Skin of body (tissue), 2 donors: ENCODE results near the gene ZNF746. TPM values are rescaled to one million over a fixed set of nuclear protein-coding genes. Genes with fewer than 3 reads are reported as not detected.

ENCODE experiments used
- DNase-seq: peaks from one replicate; lab custom pipeline; 2025; lab: John Stamatoyannopoulos, UW
- total RNA-seq: library from RNA; depleted of rRNA; stranded (reverse); fragments of >200 nt; gene quantifications from one replicate; pipeline ENCODE4 v1.2.3, GENCODE V29; 2014

The ZNF746 gene
- total RNA-seq, 1 donor from 2014 or later: 9.3 TPM

DNA sequence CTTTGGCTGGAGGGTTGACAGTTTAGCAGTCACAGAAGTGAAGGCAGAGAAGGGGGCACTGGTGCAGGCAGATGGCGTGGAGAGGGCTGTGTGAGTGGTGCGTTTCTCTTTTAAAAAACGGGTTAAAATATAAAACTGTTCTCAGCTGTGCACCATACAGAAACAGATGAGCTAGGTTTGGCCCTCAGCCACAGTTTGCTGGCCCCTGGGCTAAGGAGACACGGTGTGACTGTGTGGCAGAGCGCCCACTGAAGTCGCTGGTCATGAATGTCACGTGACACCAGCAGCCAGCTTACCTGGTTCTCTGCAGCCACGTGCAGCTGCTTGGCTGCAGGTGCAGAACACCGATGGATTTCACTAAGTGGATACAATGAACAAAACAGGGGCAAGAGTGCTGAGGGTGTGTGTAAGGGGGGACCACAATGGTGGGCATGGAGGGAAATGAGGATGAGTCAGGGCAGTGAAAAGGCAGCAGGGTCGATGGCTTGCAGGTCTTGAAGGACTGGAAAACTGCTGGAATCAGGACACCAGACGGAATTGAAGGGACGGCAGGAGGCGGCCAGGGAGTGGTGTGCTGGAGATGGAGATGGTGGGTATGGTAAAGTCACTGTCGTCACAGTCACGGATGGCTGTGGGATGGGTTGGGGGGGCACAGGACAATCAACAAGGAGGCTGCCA lies 7.4 kb downstream of the ZNF746 start:
- DNase-seq: no peak

GRCh38 chr7:149489391-149490024 lies 8.1 kb downstream of the ZNF746 start:
- no peak for DNase-seq

GRCh38 chr7:149479568-149479967 lies 18.0 kb downstream of the ZNF746 start:
- DNase-seq: no peak

GRCh38 chr7:149478754-149479153 lies 18.9 kb downstream of the ZNF746 start:
- DNase-seq: no peak

DNA sequence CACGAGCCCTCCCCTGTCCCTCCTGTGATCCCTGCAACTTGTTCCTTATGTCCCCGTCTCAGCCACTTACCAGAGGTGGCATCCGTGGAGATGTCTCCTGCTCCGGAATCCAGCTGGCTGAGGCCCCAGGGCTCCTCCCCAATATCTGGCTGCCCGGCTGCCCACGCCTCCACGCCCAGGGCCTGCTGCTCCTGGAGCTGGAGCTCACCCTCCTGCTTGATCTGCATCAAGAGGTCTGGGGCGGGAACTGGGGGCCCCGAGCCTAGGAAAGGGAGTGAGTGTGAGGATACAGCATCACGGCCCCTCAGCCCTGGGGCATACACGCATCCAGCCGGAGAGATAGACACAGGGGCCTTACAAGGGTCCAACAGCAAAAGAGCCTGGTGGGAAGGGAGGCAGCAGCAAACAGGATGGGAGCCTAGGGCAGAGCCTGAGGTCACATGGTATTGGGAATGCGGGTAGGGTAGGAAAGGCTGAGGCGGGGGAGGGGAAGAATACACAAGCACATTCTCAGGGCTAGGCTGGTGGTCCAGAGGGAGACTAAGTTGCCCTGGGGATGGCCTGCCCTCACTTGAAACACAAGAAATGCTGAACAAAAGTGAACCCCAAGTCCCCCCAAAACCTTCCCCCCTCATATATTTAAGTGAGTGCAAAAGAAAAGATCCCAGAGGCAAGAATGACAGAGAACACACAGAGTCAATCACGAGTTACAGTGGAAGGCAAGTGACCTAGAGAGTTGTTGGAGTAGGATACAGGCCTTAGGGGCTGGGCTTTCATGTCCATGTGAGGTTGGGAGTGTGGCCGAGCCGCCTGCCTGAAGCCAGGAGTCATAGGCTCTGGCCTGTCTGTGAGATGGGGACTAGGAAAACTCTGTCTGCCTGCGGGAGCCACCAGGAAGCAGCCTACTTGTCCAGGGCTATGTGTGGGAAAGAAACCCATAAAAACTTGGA lies 19.8 kb downstream of the ZNF746 start:
- no peak for DNase-seq

DNA sequence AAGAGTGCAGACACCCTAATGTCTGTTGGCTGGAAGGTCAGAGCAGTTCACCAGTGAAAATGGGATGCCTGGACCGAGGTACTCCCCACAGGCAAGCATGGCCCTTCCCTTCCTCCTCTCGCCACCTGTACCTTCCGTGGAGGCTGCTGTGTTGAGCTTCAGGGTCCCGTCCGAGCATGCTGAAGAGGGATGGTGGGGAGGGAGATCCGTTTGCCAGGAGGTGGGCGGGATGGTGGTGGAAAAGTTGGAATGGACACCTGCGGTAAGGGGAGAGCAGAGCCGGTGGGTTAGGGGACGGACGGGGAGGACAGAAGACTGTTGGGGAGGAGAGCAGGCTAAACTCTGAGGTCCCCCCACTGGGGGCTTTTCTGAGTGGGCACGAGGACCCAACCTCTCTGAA lies 20.8 kb downstream of the ZNF746 start:
- DNase-seq: no peak

DNA sequence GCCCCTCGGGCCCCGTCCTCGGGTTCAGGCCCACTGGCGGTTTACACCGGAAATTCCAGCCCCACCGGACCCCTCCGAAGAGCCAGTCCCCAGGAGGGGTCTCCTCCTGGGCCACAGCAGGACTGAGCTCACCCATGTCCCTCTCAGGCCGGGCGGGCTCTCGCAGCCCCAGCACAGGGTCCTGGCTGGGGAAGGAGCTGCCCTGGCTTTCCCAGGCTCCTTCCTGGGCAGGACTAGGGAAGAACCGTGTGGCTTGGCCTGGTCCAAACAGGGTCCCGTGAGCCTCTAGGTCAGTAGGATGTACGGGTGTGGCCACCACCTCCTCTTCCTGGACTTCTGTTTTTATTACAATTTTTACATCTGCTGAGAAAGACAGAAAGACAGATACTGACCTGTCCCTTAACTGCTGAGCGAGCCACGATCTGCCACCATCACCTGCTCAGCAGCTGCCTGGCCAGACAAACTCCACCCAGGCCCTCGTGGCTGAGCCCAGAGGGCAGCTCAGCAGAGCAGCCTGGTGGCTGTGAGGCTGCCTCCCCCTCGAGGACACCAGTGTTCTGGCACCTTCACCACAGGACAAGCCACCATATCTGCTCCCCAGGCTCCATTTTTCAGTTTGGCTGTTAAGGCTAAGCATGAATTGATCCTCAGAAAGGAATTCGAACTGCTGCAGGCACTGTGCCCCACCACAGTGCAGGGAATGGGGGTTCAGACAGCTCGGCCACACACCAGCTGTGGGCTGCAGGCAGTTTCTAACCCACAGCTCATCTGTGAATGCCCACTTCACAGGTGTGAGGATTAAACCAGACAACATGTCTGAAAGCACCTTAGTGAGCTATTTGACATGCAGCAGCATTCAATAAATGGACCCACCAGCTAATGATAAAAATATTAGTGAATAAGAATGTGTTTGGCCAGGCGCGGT lies 22.2 kb downstream of the ZNF746 start:
- no peak for DNase-seq

DNA sequence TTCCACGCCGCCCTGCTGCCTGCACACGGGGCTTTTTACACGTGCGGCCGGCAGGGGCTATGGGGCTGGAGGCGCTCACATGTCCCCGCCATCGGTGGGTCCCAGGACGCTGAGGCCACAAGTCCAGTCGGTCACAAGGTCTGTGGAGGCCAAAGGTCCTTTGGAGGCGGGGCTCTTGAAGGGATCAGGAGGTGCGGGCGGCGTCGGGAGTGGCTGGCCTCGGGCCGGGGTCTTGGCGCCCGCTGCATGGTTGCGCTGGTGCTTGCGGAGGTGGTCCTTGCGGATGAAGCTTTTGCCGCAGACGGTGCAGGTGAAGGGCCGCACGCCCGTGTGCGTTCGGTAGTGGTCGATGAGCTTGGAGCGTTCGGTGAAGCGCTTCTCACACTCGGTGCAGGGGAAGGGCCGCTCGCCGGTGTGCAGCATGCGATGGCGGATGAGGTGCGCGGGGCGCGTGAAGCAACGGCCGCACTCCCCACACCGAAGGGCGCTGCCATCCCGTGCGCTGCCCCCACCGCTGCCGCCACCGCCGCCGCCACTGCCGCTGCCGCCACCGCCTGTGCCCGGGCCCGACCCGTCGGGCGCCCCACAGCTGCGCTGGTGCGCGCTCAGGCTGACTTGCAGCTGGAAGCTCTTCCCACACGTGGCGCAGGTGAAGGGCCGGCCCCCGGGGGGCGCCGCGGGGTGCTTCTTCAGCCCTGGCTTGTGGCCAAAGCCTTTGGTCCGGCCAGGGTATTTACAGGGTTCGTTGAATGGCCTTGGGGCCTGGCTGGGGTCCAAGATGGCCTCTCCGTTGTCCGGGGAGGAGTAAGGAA lies 23.1 kb downstream of the ZNF746 start:
- DNase-seq: no peak

GRCh38 chr7:149473251-149473650 lies 24.4 kb downstream of the ZNF746 start:
- no peak for DNase-seq

DNA sequence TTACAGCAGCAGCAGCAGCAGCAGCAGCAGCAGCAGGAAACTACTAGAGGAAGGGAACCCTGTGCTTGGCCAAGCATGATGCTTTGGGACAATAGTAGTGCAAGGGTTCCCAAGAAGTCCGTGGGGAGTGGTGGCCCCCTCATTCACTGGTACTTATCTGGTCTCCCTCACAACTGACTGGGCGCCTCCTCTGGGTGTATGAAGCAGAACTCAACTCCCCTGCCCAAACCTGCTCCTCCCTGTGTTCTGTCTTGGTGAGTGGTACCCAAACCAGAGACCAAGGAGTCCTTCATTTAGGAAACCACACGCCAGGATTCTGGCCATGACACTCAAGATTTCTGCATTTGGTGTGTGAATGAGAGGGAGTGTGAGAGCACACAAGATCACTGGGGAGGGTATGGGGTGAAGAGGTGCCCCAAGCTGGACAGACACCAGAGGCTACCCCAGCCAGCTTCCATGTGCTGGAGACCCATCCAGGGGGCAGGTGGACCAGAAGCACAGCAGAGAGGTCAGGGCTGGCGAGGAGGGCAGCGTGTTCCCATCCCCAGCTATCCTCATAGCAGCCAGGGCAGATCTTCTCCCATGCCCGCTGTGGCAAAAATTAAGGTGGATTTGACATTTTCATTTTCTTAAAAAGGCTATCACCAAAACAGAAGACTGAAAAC lies 26.2 kb downstream of the ZNF746 start:
- DNase-seq: no peak

- DNase-seq: no peak
These were observed 27.8 kb downstream of the ZNF746 start for GRCh38 chr7:149469806-149470205.

- no peak for DNase-seq
These were observed 29.4 kb downstream of the ZNF746 start for GRCh38 chr7:149468208-149468607.

GRCh38 chr7:149467321-149467859 lies 30.2 kb downstream of the ZNF746 start:
- DNase-seq: no peak

GRCh38 chr7:149466364-149466763 lies 31.2 kb downstream of the ZNF746 start:
- DNase-seq: no peak

- DNase-seq: no peak
These were observed 34.0 kb downstream of the ZNF746 start for GRCh38 chr7:149463500-149464161.

DNA sequence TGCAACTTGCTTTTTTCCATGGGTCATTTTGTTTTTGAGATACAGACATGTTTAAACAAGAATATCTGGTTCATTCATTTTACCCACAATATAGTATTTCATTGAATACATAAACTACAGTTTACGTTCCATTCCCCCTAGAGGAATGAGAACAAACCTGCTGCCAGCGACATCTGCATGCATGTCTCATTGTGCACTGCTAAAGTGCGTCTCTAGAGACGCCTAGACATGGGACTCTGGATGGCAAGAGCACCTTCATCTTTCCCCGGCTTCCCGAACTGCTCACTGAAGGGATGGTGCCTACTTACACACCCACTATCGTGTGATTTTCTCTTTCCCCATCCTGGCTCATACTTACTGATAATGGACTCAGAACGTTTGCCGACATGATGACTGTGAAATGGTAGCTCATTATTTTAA lies 35.5 kb downstream of the ZNF746 start:
- no peak for DNase-seq

- peak; percentile 57 for DNase-seq
These were observed 36.9 kb downstream of the ZNF746 start, which contains the start of gene ZNF777 for GRCh38 chr7:149460493-149461277. ZNF777 (minus strand) TSS chr7:149461062; CDS start chr7:149456022, 5,040 bp downstream.
